HepG2 (cell line): ENCODE data around the gene COMMD8. TPM values are rescaled to one million over a fixed set of nuclear protein-coding genes. Genes with fewer than 3 reads are reported as not detected.

ENCODE experiments used
- CBX5 ChIP-seq: sonication (generic); formaldehyde crosslinking; IDR thresholded peaks from 2 replicates; pipeline ENCODE4 v1.4.0; 2020; ENCODE audit warnings: missing genetic modification reagents, borderline replicate concordance
- CTCF ChIP-seq: sonication (generic); formaldehyde crosslinking; IDR thresholded peaks from 2 replicates; pipeline ENCODE4 v1.5.0; 2020; ENCODE audit warnings: mild to moderate bottlenecking, missing genetic modification reagents, moderate library complexity
- EED ChIP-seq: sonication (generic); formaldehyde crosslinking; IDR thresholded peaks from 2 replicates; pipeline ENCODE4 v1.5.0; 2020; ENCODE audit warnings: mild to moderate bottlenecking, missing genetic modification reagents
- HMGA1 ChIP-seq: sonication (generic); formaldehyde crosslinking; conservative IDR thresholded peaks from 2 replicates; pipeline ENCODE4 v1.4.0; 2020; ENCODE audit warnings: missing genetic modification reagents
- KMT2A ChIP-seq: sonication (generic); formaldehyde crosslinking; IDR thresholded peaks from 2 replicates; pipeline ENCODE4 v1.4.0; 2020; ENCODE audit warnings: missing genetic modification reagents
- NR2F1 ChIP-seq, 2 experiments: fragments of 450-650 bp in 1 of 2; formaldehyde crosslinking in 1 of 2; IDR thresholded peaks; 2 replicates each; pipeline versions ENCODE4 v1.5.0 to v1.6.1; 2016 to 2020; ENCODE audit warnings: mild to moderate bottlenecking in 1 of 2, missing compliant biosample characterization in 1 of 2, missing genetic modification reagents in 1 of 2, moderate library complexity in 1 of 2
- RFX3 ChIP-seq: IDR thresholded peaks from 2 replicates; pipeline ENCODE4 v1.6.1; 2016; ENCODE audit warnings: missing biosample characterization, missing genetic modification reagents
- SAFB2 ChIP-seq: sonication (generic); formaldehyde crosslinking; IDR thresholded peaks from 2 replicates; pipeline ENCODE4 v1.5.1; 2020; ENCODE audit warnings: missing genetic modification reagents, low read depth, mild to moderate bottlenecking, borderline replicate concordance
- SUZ12 ChIP-seq: fragments of 150-350 bp; IDR thresholded peaks from 2 replicates; pipeline ENCODE4 v1.6.1; 2014; ENCODE audit warnings: low read depth, low read length
- TERF1 ChIP-seq: sonication (generic); formaldehyde crosslinking; IDR thresholded peaks from 2 replicates; pipeline ENCODE4 v1.8.0; 2022; ENCODE audit warnings: mild to moderate bottlenecking, missing genetic modification reagents, moderate library complexity
- TP53 ChIP-seq: sonication (generic); formaldehyde crosslinking; conservative IDR thresholded peaks from 2 replicates; pipeline ENCODE4 v1.4.0; 2020; ENCODE audit warnings: missing genetic modification reagents
- ZFP62 ChIP-seq: sonication (generic); formaldehyde crosslinking; IDR thresholded peaks from 2 replicates; pipeline ENCODE4 v1.4.0; 2020; ENCODE audit warnings: missing genetic modification reagents
- ZNF121 ChIP-seq: sonication (generic); formaldehyde crosslinking; IDR thresholded peaks from 2 replicates; pipeline ENCODE4 v1.5.0; 2020; ENCODE audit warnings: mild to moderate bottlenecking, missing genetic modification reagents
- ZNF274 ChIP-seq: sonication (generic); formaldehyde crosslinking; IDR thresholded peaks from 2 replicates; pipeline ENCODE4 v1.5.1; 2020; ENCODE audit warnings: mild to moderate bottlenecking, missing genetic modification reagents
- ZNF639 ChIP-seq: conservative IDR thresholded peaks from 2 replicates; pipeline ENCODE4 v1.6.1; 2018; ENCODE audit warnings: missing genetic modification reagents
- ZNF878 ChIP-seq: sonication (generic); formaldehyde crosslinking; IDR thresholded peaks from 2 replicates; pipeline ENCODE4 v1.8.1; 2023; ENCODE audit warnings: mild to moderate bottlenecking, missing genetic modification reagents, moderate library complexity
- polyA plus RNA-seq, 8 experiments: library from polyadenylated mRNA; depleted of rRNA in 3 of 8; stranded (reverse) in 7 of 8; unstranded in 1 of 8; fragments of >200 nt; fragmentation: Illumina TruSeq in 4 of 8; extraction: Trizol in 4 of 8; gene quantifications; 2 replicates each; pipeline versions ENCODE4 v1.2.1 to v1.2.3, GENCODE V29; 2011 to 2016; ENCODE audit warnings: low read depth in 4 of 8, missing spikeins in 1 of 8, mixed read lengths in 1 of 8; ENCODE audit not compliant: insufficient read depth in 1 of 8
- total RNA-seq, 5 experiments: library from RNA; depleted of rRNA; stranded (reverse); fragments of >200 nt; fragmentation: Illumina TruSeq; extraction: Trizol; gene quantifications; 2 replicates each; pipeline ENCODE4 v1.2.3, GENCODE V29; 2016; ENCODE audit warnings: low read depth in 1 of 5
- TF ChIP-seq, protein P1 (sequence below): sonication (generic); formaldehyde crosslinking; IDR thresholded peaks from 2 replicates; pipeline ENCODE4 v1.9.0; 2022; ENCODE audit warnings: low read depth, missing genetic modification reagents
- TF ChIP-seq, protein P2 (sequence below): sonication (generic); formaldehyde crosslinking; IDR thresholded peaks from 2 replicates; pipeline ENCODE4 v1.5.1; 2020; ENCODE audit warnings: missing genetic modification reagents, mild to moderate bottlenecking, borderline replicate concordance

The COMMD8 gene
- total and polyA plus RNA-seq, 2 of the 13 experiments (the other 11 are each of a cell fraction or from before 2014, with no cell fraction given) = 7.1 to 20.3 TPM

DNA sequence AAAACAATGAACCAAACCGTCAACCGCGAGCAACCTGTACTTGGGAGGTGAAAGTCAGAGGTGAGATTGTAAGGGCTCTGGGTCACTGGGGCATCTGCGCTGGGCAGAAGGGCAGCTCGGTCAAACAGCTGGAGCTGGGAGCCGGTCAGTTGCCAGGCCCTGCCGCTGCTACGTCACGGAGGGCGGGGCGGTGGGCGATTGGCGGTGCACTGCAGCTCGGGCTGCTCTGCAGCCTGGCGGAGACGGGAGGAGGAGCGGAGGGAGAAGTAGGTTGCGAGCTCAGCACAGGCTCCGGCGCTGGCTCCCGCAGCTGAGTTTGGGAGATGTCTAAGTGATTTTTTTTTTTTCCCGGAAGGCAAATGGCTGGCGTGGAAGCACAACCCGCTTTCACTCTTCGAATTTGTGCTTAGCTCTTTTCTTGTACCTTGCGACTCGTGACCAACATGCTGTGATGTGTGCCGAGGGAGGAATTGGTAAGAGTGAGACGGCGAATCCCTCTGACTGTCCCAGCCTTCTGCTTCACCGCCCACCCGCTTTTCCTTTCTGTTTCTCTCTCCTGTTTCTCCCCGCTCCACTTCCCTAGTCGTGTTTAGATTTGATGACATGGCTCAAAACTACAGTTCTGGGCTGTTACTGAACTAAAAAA lies 21.7 kb upstream of the COMMD8 start, which contains the start of gene ATP10D (continued):
- TF ChIP-seq, protein P1, sequence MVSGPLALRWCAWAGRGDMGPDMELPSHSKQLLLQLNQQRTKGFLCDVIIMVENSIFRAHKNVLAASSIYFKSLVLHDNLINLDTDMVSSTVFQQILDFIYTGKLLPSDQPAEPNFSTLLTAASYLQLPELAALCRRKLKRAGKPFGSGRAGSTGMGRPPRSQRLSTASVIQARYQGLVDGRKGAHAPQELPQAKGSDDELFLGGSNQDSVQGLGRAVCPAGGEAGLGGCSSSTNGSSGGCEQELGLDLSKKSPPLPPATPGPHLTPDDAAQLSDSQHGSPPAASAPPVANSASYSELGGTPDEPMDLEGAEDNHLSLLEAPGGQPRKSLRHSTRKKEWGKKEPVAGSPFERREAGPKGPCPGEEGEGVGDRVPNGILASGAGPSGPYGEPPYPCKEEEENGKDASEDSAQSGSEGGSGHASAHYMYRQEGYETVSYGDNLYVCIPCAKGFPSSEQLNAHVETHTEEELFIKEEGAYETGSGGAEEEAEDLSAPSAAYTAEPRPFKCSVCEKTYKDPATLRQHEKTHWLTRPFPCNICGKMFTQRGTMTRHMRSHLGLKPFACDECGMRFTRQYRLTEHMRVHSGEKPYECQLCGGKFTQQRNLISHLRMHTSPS = peak; percentile 46; the same call in 1 of the 2 replicates
- no peak for TF ChIP-seq TERF1
- TF ChIP-seq ZNF639 = no peak
- no peak for TF ChIP-seq SAFB2 (CRISPR knock-in tag)
- TF ChIP-seq KMT2A (CRISPR knock-in tag) = peak; percentile 87
- TF ChIP-seq ZNF274 (CRISPR knock-in tag) = no peak
- 0 out of 2 replicates have a peak, but pooled peaks have one; percentile 16 for TF ChIP-seq ZNF878
- no peak for TF ChIP-seq CBX5 (CRISPR knock-in tag)
- no peak for TF ChIP-seq SUZ12
- TF ChIP-seq EED (CRISPR knock-in tag) = no peak
- TF ChIP-seq HMGA1 = no peak
- peak; percentile 37 for TF ChIP-seq CTCF (CRISPR knock-in tag)
- TF ChIP-seq, protein P2, sequence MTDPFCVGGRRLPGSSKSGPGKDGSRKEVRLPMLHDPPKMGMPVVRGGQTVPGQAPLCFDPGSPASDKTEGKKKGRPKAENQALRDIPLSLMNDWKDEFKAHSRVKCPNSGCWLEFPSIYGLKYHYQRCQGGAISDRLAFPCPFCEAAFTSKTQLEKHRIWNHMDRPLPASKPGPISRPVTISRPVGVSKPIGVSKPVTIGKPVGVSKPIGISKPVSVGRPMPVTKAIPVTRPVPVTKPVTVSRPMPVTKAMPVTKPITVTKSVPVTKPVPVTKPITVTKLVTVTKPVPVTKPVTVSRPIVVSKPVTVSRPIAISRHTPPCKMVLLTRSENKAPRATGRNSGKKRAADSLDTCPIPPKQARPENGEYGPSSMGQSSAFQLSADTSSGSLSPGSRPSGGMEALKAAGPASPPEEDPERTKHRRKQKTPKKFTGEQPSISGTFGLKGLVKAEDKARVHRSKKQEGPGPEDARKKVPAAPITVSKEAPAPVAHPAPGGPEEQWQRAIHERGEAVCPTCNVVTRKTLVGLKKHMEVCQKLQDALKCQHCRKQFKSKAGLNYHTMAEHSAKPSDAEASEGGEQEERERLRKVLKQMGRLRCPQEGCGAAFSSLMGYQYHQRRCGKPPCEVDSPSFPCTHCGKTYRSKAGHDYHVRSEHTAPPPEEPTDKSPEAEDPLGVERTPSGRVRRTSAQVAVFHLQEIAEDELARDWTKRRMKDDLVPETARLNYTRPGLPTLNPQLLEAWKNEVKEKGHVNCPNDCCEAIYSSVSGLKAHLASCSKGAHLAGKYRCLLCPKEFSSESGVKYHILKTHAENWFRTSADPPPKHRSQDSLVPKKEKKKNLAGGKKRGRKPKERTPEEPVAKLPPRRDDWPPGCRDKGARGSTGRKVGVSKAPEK (CRISPR knock-in tag) = peak; percentile 88; the same call in 1 of the 2 replicates
- TF ChIP-seq NR2F1 (CRISPR knock-in tag; IDR thresholded peaks at IDR 0.05) = no peak
- no peak for TF ChIP-seq TP53 (CRISPR knock-in tag)
- no peak for TF ChIP-seq ZNF121 (CRISPR knock-in tag)
- no peak for TF ChIP-seq RFX3 (CRISPR knock-in tag)
- no peak for TF ChIP-seq ZFP62 (CRISPR knock-in tag)
